OCI-LY7 (cell line): ENCODE results near the gene SLCO4A1. TPM values are rescaled to one million over a fixed set of nuclear protein-coding genes. Genes with fewer than 3 reads are reported as not detected.

Source experiments
- BruUV-seq: library from RNA; stranded (reverse); fragments of 400-500 nt; replicated peaks from 2 replicates; lab custom pipeline; 2021; lab: Mats Ljungman, UMichigan
- CTCF ChIA-PET: fragments of 300-600 bp; sonication (Branson Sonifier 250); formaldehyde crosslinking; loops from one replicate; lab custom pipeline; 2022; ENCODE audit warnings: antibody characterized with exemption; ENCODE audit not compliant: unreplicated experiment; lab: Charles Lee
- POLR2A ChIA-PET: fragments of 300-600 bp; sonication (Branson Sonifier 250); formaldehyde crosslinking; loops from one replicate; lab custom pipeline; 2022; ENCODE audit warnings: antibody characterized with exemption; lab: Charles Lee
- DNase-seq: peaks from one replicate; pipeline ENCODE4 v3.0.0-alpha.2; 2015; ENCODE audit warnings: low spot score
- H2AFZ ChIP-seq: fragments of 200-600 bp; sonication (generic), shearing (Covaris generic); 2 replicates; pipeline ENCODE4 v1.6.1; 2014; ENCODE audit warnings: mild to moderate bottlenecking, antibody characterized with exemption, low read length, moderate library complexity
- H3K27ac ChIP-seq: fragments of 200-600 bp; sonication (generic); 2 replicates; pipeline ENCODE4 v1.5.1; 2014; ENCODE audit warnings: mixed run types, low read depth, mild to moderate bottlenecking, moderate library complexity, low read length, inconsistent platforms; ENCODE audit not compliant: poor library complexity, severe bottlenecking
- H3K36me3 ChIP-seq: fragments of 200-600 bp; sonication (generic); 2 replicates; pipeline ENCODE4 v1.6.1; 2014; ENCODE audit warnings: mild to moderate bottlenecking, antibody characterized with exemption, low read length, moderate library complexity, mixed read lengths; ENCODE audit not compliant: insufficient read depth
- H3K4me1 ChIP-seq: fragments of 200-600 bp; sonication (generic); 2 replicates; pipeline ENCODE4 v1.5.1; 2014; ENCODE audit warnings: mild to moderate bottlenecking, low read length; ENCODE audit not compliant: insufficient read depth, poor library complexity, severe bottlenecking
- H3K4me2 ChIP-seq: fragments of 200-600 bp; sonication (generic); 2 replicates; pipeline ENCODE4 v1.6.1; 2014; ENCODE audit warnings: mild to moderate bottlenecking, low read length
- H3K4me3 ChIP-seq: fragments of 200-600 bp; sonication (generic); 2 replicates; pipeline ENCODE4 v1.5.1; 2014; ENCODE audit warnings: mild to moderate bottlenecking, low read depth, low read length; ENCODE audit not compliant: poor library complexity, severe bottlenecking
- H3K79me2 ChIP-seq: fragments of 200-600 bp; sonication (generic); 2 replicates; pipeline ENCODE4 v1.6.1; 2016; ENCODE audit warnings: low read depth, mild to moderate bottlenecking, low read length, moderate library complexity, mixed read lengths; ENCODE audit not compliant: insufficient read depth
- H3K9me2 ChIP-seq: fragments of 200-600 bp; sonication (generic); 2 replicates; pipeline ENCODE4 v1.6.1; 2016; ENCODE audit warnings: mild to moderate bottlenecking, low read length, mixed read lengths; ENCODE audit not compliant: insufficient read depth
- H3K9me3 ChIP-seq: fragments of 200-600 bp; sonication (generic); 2 replicates; pipeline ENCODE4 v1.6.1; 2014; ENCODE audit warnings: mild to moderate bottlenecking, mixed run types, low read length, mixed read lengths
- H4K20me1 ChIP-seq: fragments of 200-600 bp; sonication (generic); 2 replicates; pipeline ENCODE4 v1.6.1; 2014; ENCODE audit warnings: mild to moderate bottlenecking, antibody characterized with exemption, low read length, moderate library complexity, mixed read lengths; ENCODE audit not compliant: insufficient read depth
- EZH2phosphoT487 ChIP-seq: fragments of 200-600 bp; sonication (generic); IDR thresholded peaks from 2 replicates; pipeline ENCODE4 v1.6.1; 2018; ENCODE audit warnings: low read depth, borderline replicate concordance, mild to moderate bottlenecking, mixed run types, antibody characterized with exemption, low read length, moderate library complexity, mixed read lengths
- intact Hi-C: fragments of 100-400 bp; cut with micrococcal nuclease; formaldehyde crosslinking; loops from one replicate; pipeline ENCODE4 v1.10.0; 2022; ENCODE audit not compliant: unreplicated experiment
- total RNA-seq, 2 experiments: library from RNA; depleted of rRNA in 1 of 2; stranded (reverse); fragments of >200 nt in 1 of 2; shearing (Covaris generic) in 1 of 2; gene quantifications; 2 replicates each; pipeline ENCODE4 v1.2.3, GENCODE V29; 2014 to 2022
- TF ChIP-seq, protein P1 (sequence below): fragments of 200-600 bp; sonication (generic); conservative IDR thresholded peaks from 2 replicates; pipeline ENCODE4 v1.5.1; 2014; ENCODE audit warnings: mild to moderate bottlenecking, antibody characterized with exemption, low read length, moderate library complexity, mixed read lengths

Gene SLCO4A1
- total RNA-seq, 2 experiments from 2014 or later: 34.3 to 52.4 TPM

DNA sequence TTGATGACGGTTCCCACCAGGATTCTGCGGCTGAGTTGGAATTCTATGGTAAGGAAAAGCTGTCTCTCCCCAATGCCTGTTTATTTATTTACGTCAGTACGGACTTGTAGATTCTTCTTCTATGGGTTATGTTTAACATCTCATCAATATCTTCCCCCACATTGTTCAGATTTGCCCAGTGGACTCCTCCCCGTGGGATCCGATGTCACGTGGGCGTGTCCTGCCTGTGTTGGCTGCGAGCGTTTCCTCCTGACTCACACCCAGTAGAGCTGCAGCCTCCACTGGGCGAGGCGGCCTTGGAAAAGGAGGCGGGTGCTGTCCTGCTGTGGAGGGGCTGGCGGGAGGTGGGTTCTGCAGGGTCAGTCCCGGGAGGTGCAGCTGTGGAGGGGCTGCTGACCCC, 46.8 kb upstream of the SLCO4A1 start:
- no peak for DNase-seq
- CTCF ChIA-PET: no interaction called here
- Histone ChIP-seq H3K4me2 (no peak overlapping the region), H3K27ac (no peak overlapping the region), H3K79me2 (no peaks in the 10 kb centered on the region), H2AFZ (no peak overlapping the region), H3K4me3 (no peak overlapping the region), H3K36me3 (no peaks in the 10 kb centered on the region), H4K20me1 (no peaks in the 10 kb centered on the region), H3K4me1 (no peaks in the 10 kb centered on the region), H3K9me2 (no peaks in the 10 kb centered on the region), H3K9me3 (no peaks in the 10 kb centered on the region)
- TF ChIP-seq EZH2phosphoT487: no peak
- TF ChIP-seq, protein P1, sequence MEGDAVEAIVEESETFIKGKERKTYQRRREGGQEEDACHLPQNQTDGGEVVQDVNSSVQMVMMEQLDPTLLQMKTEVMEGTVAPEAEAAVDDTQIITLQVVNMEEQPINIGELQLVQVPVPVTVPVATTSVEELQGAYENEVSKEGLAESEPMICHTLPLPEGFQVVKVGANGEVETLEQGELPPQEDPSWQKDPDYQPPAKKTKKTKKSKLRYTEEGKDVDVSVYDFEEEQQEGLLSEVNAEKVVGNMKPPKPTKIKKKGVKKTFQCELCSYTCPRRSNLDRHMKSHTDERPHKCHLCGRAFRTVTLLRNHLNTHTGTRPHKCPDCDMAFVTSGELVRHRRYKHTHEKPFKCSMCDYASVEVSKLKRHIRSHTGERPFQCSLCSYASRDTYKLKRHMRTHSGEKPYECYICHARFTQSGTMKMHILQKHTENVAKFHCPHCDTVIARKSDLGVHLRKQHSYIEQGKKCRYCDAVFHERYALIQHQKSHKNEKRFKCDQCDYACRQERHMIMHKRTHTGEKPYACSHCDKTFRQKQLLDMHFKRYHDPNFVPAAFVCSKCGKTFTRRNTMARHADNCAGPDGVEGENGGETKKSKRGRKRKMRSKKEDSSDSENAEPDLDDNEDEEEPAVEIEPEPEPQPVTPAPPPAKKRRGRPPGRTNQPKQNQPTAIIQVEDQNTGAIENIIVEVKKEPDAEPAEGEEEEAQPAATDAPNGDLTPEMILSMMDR: no peak
- BruUV-seq: no TSS peak
- intact Hi-C loops: no loop called here
- POLR2A ChIA-PET: no interaction called here

DNA sequence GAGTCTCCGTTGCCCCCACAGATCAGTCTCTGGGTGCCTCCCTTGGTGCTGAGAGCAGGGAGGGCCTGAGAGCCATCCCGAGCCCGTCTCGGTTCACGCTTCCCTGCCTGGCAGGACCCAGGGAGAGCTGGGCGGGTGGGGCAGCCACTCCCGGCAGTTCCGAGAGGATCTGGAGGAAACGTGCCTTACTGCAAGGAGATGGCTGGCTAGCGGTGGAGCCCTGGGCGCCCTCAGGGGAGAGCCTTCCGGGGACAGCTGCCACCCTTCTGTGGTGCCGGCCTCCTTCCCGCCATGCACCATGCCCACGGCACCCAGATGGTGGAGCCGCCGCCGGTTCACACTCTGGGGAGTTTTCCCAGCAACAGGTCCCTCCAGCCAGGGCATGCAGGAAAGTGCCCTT, 45.8 kb upstream of the SLCO4A1 start:
- Histone ChIP-seq H4K20me1 (no peaks in the 10 kb centered on the region), H3K27ac (no peak overlapping the region), H3K79me2 (no peaks in the 10 kb centered on the region), H3K4me1 (no peaks in the 10 kb centered on the region), H3K4me3 (no peak overlapping the region), H3K36me3 (no peaks in the 10 kb centered on the region), H3K9me2 (no peaks in the 10 kb centered on the region), H3K9me3 (no peaks in the 10 kb centered on the region), H3K4me2 (no peak overlapping the region), H2AFZ (no peak overlapping the region)
- intact Hi-C loops: no loop called here
- POLR2A ChIA-PET: no interaction called here
- TF ChIP-seq, protein P1: no peak
- no peak for TF ChIP-seq EZH2phosphoT487
- DNase-seq: no peak
- CTCF ChIA-PET: no interaction called here
- no TSS peak for BruUV-seq

DNA sequence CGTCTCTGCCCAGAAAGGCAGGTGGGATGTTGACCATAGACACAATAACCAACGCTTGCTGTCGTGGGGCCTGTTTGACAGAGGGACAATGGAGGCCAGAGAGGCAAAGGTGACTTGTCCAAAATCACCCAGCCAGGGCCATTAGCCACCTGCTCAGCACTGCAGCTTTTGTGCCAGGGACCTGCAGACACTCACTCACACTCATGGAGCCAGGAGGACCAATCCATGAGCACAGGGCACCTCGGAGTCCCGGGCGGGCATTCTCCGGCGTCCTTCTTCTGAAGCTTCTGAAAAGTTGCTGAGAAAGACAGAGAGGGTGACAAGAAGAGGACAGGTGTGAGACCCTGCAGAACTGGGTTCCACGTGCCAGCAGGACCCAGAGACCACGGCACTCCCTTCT, 45.4 kb upstream of the SLCO4A1 start:
- H3K4me3 ChIP-seq: no peak overlapping the region
- no peak overlapping the region for H3K27ac ChIP-seq
- no TSS peak for BruUV-seq

More for the DNA sequence above, 45.4 kb upstream of the SLCO4A1 start:
- no peak for DNase-seq
- Histone ChIP-seq H3K9me2 (no peaks in the 10 kb centered on the region), H3K79me2 (no peaks in the 10 kb centered on the region), H3K9me3 (no peaks in the 10 kb centered on the region), H2AFZ (no peak overlapping the region), H3K4me2 (no peak overlapping the region), H3K36me3 (no peaks in the 10 kb centered on the region), H4K20me1 (no peaks in the 10 kb centered on the region), H3K4me1 (no peaks in the 10 kb centered on the region)
- POLR2A ChIA-PET: no interaction called here
- intact Hi-C loops: no loop called here
- CTCF ChIA-PET: no interaction called here
- TF ChIP-seq EZH2phosphoT487: no peak
- TF ChIP-seq, protein P1: no peak
